GM21529 (cell line): Measurements from ENCODE around the gene NUDT16L1.
"Not testable (repeated sequence)": the region's sequence is repeated elsewhere in the genome, so short reads cannot be mapped to it uniquely, and the experiment has no call there.

ENCODE experiments used
- ATAC-seq: cut with Tn5 transposase; IDR thresholded peaks from one replicate; pipeline ENCODE4 v1.9.1; 2021; ENCODE audit not compliant: unreplicated experiment

Gene NUDT16L1

DNA sequence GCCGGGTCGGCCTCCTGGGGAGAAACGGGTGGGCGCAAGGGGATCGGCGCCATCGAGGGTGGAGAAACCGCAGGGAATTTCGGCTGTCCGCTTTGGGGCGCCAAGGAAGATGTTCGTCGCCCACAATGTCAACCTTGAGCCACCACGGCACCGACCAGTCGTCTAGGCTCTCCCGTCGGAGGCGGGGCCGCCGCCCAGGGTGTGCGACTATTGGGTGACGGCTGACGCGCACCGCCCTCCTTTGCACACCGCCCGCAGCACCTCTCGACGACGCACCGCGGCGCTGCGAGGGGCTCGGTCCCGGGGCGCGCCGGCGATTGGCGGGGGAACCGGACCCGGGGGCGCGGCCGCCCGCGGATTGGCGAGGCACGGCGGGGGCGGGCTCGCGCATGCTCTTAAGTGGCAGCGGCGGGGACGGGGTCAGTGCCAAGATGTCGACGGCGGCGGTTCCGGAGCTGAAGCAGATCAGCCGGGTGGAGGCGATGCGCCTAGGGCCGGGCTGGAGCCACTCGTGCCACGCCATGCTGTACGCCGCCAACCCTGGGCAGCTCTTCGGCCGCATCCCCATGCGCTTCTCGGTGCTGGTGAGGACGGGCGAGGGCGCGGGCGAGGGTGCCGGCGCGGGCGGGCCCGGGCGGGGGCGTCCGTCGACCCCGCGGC is at the start of gene NUDT16L1:
Gene NUDT16L1 (plus strand): TSS at position 267 of the 660 bp plus-strand sequence. CDS start 165 bp downstream, at position 432.
- ATAC-seq, result peak; percentile 96

DNA sequence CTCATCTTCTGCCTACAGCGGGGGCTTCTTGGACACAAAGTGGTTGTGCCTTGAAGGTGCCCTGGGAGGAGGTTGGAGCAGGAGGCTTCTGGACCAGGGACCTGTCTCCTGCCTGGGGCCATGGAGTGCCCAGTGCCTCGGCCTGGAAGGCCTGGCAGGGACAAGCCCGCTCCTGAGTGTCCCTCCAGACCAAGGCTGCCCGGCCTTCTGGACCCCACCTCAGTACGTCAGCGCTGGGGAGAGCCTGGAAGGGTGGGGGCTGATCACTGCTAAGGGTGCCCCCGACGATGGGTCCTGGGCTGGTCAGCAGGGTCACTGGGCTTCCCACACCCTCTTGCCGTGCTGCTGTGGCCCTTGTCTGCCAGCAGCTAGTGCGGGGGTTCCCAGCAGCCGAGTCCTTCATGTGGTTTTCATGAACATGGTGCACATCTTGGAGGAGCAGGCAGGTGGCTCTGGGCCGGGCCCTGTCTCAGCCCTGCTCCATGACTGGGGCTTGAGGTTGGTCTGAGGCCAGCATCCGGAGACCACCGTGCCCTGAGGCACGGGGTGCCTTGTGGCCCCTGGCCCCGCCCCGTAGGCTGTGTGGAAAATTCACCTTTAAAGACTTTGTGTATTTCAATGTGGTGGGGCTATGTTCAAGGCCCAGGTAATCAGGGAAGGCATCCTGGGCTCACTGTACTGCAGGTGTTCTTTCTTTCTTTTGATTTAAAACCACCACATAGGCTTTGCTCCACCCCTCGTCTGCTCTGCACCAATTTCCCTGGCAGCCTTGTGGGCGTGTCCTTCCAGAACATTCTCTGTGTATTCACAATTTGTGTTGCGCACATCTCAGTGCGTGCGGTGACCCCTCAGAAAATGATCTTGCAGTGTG is 46.4 kb upstream of the NUDT16L1 start:
- ATAC-seq, result no peak

DNA sequence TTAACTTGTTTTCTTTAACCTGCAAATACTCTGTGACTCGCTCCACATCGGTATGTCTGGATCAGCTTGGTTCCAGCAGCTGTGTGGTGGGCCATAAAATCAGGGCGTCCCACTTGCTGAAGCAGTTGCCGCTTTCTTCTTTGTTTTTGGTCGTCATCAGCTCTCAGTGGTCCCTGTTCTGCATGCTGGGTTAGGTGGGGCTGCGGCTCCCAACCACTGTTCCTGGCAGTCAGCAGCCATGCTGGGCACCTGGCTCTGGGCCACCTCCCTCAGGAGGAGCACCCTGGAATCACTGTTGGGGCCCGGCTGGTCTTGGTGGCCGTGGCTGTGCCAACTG is 45.8 kb upstream of the NUDT16L1 start:
- no peak for ATAC-seq

DNA sequence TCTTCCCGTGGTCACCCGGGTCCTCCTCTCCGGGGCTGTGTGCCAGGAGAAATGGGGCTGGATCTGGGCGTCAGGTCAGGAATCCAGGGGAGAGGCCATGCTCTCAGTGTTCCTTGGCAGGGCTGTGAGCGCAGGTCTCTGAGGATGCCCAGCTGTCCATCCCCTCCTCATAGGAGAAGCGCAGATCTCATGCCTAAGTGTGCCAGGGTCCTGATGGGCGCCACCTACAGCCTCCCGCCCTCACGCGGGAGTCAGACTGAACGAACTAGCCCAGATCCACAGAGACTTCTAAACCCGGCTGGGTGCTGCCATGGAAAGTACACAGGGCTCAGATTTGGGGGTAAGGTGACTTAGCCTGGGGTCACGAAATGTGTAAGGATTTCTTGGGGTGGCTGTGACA is 44.4 kb upstream of the NUDT16L1 start:
- no peak for ATAC-seq

DNA sequence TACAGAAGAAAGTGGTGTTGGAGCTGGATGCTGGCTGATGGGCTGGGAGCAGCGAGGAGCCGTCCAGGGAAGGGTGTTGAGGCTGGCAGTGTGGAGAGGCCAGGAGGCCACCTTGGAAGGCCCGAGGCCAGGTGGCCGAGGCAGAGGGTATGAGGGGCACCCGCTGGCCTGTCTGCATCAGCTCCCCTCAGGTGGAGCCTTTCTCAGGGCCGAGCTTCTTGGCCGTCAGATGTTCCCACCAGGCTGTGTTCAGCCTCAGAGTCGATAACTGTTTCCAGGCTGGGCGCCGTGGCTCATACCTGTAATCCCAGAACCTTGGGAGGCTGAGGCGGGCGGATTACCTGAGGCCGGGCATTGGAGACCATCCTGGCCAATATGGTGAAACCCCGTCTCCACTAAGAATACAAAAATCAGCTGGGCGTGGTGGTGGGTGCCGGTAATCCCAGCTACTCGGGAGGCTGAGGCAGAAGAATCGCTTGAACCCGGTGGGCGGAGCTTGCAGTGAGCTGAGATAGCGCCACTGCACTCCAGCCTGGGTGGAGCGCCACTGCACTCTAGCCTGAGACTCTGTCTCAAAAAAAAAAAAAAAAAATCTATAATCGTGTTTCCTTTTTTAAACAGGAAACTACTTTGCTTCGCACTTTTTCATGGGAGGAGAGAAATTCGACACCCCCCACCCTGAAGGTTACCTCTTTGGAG is 43.5 kb upstream of the NUDT16L1 start:
- ATAC-seq, result no peak

DNA sequence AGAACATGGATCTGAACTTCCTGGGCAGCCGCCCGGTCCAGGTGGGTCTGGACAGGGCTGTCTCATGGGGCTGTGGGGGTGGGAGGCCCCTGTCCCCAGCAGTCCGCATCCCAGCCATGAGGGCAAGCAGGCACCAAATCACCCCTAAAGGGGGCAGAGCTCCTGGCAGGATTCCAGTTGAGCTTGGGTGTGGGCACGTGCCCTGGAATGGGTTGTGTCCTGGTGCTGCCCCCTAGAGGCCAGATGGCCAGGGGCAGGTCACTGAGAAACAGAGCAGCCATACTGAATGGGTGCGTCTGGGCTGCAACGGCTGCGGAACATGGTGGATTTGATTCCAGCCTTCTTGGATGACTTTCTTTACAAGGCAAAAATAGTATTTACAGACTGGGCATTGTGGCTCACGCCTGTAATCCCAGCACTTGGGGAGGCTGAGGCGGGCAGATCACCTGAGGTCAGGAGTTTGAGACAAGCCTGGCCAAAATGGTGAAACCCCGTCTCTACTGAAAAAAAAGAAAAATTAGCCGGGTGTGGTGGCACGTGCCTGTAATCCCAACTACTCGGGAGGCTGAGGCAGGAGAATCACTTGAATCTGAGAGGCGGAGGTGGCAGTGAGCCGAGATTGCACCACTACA is 42.8 kb upstream of the NUDT16L1 start:
- not testable (repeated sequence) for ATAC-seq

DNA sequence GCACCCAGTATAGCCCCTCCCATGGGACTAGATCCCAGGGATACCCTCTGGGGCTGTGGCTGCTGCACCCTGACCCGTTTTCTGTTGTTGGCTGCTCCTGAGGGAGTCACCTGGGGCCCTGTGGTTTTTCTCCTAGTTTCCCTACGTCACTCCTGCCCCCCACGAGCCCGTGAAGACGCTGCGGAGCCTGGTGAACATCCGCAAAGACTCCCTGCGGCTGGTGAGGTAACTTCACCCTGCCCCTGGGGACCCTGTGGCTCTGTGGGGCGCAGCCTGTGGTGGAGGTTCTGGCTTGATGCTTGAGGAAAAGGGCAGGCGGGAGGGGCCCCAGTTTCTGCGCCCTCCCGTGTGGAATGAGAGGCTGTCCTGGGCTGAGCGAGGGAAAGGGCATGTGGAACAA is 41.5 kb upstream of the NUDT16L1 start:
- ATAC-seq, result no peak

DNA sequence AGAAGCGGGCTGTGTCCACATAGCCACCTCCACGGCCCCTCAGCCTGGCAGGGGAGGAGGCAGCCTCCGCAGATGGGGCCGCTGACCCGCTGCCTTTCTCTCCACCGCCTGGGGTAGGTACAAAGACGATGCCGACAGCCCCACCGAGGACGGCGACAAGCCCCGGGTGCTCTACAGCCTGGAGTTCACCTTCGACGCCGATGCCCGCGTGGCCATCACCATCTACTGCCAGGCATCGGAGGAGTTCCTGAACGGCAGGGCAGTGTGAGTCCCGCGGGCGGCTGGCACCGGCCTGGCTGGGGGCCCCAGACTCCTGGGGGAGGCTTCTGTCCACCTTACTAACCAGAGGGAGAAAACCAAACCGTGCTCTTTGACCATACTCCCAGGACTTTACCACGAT is 40.8 kb upstream of the NUDT16L1 start:
- ATAC-seq, result no peak

DNA sequence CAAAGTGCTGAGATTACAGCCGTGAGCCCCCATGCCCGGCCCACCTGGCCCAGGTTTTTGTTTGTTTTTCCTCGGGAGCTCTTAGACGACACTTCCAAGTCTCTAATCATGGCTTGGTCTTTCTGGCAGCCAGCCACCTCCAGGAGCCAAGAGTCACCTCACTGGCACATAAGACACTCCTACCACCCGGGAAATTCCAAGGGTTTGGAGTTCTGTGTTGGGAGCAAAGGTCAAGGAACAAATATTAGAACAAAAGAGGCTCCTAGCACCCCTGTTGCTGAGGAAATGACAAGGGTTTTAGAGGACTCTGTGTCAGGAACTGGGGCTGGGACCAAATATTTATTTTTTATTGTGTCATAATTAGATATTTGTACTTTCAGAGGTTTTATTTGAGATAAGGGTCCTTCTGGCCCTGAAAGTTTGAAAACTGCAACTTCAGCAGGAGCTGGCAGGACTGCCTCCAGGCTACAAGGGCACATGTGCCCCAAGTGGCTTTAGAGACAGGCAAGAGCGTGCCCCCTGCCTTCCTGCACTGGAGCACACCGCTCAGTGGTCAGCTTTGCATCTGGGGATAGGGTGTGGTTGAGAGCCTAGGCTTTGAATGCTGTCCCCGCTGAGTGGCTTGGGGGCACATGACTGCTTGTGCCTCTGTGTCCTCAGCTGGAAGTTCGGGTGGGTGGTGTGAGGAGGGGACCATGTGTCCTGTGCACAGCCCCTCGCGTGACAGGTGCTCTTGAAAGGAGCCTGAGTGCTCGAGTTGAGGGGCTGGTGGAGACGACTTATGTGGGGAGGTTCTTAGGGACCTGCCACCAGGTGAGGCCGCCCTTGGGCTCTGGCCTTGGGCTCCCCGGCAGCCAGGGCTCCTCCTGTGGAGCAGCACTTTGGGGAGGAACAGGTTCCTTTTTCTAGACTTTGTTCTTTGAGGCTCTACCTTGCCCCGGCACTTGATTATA is 39.1 kb upstream of the NUDT16L1 start:
- ATAC-seq, result no peak

DNA sequence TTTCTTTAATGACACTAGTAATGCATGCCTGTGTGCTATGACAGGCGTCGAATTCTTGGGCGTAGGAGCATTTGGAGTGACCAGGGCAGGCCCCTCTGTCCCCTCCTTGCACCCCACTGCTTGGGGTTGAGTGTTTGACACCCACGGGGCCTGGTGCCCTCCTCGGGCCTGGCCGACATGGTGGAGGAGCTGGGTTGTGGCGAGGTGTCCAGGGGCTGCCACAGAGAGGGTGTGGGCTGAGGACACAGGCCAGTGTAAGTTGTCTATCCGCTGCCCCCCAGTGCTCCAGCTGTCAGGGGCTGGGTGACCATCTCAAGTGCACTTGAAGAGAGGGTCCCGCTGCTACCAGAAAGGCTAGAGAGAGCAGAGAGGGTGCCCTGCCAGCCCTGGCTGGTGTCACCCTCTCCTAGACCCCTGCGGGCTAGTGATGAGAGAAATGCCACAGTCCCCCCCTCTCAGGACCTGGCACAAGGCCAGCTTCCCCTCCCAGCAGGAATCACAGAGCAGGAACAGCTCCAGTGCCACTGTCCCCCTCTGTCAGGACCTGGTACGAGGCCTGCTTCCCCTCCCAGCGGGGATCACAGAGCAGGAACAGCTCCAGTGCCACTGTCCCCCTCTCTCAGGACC is 38.3 kb upstream of the NUDT16L1 start:
- no peak for ATAC-seq

DNA sequence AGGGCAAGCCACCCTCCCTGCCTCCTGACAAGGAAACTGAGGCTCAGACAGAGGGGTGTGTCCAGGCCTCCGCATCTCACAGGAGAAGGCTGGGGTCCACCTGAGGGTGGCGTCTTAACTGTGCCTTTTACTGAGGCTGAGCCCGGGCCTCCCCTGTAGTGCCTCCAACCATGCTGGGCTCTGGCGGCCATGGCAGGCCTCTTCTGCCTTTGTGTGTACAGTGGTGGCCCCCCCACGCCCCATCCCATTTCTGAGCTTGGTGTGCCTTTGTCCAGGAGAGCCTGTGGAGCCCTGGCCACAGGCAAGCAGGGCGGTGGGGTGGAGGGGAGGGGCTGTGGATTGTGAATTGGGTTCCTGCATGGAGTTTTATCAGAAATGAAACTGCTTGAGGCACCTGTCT is 37.6 kb upstream of the NUDT16L1 start:
- no peak for ATAC-seq

DNA sequence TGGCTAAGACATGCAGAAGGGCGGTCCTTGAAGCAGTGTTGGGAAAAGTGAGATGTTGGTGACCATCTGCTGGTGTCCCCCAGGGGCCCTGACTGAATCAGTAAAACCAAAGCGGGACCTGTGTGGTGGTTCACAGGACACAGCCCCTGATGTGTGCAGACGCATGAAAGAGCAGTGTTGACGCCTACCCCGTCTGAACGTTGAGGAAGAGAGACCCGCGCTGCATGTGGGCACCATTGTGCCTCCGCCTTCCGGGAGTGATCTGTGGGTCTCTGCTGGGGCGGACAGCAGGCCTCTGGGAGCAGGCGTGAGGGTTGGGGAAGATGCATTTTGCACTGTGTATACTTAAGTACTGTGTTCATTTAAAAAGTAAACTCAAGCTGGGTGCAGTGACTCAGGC is 37.1 kb upstream of the NUDT16L1 start:
- ATAC-seq, result no peak

DNA sequence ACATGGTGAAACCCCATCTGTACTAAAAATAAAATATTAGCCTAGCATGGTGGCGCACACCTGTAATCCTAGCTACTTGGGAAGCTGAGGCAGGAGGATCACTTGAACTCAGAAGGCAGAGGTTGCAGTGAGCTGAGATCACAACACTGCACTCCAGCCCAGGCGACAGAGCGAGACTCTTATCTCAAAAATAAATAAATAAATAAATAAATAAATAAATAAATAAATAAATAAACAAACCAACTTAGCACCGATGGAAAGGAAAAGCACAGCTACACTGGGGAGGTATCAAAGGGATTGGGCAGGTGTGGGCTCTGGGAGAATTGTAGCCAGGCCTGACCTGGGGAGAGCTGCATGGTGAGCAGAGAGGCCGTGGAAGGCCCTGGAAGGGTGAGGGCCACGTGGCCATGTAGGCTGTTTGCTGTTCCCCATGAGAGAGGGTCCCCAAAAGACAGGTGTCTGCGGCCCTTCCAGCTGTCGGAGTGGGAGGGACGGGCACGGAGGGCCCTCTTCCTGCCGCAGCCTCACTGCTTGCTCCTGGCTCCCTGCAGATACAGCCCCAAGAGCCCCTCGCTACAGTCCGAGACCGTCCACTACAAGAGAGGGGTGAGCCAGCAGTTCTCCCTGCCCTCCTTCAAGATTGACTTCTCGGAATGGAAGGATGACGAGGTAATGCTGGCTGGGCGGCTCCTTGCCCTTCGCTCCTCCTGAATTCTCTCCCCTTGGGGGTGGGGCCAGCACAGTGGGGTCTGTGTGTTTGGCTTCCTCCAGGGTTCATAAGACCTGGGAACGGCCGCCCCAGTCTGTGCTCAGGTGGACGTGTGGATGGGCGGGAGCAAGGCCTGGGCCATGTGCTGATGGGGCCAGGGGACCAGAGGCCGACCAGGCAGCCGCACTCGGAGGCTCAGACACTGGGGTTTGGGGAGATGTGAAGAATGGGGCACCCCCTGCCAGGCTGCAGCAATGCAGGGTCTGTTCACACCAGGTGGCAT is 36.4 kb upstream of the NUDT16L1 start:
- no peak for ATAC-seq

DNA sequence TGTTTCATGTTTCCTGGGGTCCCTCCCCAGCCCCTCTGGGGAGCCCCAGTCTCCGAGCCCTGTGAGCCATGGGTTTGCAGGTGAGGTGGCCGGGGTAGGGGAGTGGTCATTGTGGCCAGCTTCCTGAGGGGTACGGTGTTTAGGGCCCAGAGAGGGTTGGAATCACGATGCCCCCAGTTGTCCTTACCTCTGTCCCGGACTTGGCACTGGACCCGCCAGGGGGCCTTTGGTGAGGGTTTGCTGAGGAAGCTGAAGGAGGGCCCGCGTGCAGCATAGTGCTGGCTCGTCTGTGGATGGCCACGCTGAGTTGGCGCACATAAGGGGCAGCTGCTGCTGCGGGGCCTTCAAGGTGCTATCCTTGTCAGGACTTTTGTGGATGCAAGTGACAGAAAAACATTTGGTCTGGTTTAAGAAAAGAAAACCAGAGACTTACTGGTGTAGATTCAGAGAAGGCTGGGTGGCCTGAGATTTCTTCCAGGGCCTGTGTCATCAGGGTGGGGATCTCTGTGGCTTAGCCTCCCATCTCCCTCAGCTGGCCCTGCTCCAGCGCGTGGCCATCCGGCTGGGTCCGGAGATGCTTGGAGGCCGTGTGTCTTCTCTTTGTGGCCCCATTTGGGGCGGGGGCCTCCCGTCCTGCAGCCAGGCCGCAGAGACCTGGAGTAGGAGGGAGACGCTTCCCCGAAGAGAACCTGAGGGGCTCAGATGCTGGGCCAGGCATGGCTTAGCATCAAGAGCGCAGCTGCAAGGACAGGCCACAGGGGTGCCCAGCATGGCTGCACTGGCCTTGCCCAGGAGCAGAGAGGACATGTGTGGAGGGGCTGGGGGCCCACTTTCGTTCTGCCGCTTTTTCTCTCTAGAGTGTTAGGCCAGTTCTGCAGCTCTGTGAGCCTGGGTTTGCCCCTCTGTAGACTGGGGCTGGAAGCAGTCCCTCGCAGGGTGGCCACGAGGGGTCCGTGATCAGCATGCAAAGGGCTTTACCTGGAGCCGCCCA is 33.7 kb upstream of the NUDT16L1 start:
- ATAC-seq, result no peak

DNA sequence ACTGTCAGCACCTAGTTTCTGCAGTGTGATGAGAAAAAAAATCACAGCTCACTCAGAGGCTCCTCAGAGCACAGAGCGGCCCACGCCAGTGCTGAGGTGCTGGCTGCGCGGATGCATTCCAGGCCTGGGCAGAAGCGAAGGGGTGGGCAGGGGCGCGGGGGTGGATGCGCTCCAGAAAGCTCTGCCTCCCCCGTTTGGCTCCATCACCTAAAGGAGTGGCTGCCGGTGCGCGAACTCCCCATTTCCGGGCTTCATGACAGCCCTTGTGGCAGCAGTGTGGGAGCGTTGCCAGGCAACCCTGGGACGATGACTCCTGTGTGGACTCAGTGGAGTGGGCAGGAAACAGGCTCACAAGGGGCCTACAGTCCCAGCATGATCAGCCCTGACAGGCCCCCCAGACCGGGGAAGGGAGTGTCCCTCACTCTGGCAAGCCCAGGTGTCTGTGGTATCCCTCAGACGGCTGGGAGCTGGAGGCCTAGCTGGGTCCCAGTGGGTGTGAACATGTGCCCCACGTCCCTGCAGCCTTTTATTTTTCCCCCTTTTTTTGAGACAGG is 32.8 kb upstream of the NUDT16L1 start:
- ATAC-seq, result no peak

DNA sequence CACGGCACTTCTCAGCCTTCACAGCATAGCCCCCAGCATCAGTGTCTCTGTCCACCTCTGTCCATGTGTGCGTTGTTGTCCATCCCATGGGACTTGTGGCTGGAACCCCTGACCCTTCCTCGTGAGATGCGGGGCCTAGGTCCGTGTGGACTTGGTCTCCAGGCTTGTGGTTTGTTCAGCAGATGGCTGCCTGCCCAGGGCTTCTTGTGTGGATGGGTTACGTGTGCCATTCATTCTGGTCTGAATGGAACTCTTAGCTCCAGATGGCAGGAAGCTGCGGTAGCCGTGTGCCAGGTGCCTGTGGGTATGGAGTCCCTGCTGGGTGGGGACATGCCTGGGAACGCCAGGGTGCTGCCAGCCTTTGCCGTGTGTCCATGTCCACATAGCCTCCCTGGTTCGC is 31.7 kb upstream of the NUDT16L1 start:
- ATAC-seq, result no peak

DNA sequence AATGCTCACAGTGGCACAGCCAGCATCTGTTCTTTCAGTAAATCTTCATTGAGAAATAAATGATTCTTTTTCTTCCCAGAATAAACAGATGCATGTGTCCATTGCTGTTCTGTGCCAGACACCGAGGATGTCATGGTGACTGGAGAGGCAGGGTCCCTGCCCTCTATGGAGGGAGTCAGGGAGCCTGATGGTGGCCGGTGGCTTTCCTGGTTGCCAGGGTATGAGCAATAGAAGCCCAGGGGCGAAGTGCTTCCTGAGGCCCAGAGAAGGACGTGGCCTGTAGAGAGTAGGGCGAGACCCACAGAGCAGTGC is 29.9 kb upstream of the NUDT16L1 start:
- ATAC-seq, result no peak
